SIG-M5 (cell line): Measurements from ENCODE around the gene LPP.
"Not testable (repeated sequence)": the region's sequence is repeated elsewhere in the genome, so short reads cannot be mapped to it uniquely, and the experiment has no call there.

Source experiments
- DNase-seq: peaks from one replicate; lab custom pipeline; 2025; lab: John Stamatoyannopoulos, UW

The LPP gene, protein sequence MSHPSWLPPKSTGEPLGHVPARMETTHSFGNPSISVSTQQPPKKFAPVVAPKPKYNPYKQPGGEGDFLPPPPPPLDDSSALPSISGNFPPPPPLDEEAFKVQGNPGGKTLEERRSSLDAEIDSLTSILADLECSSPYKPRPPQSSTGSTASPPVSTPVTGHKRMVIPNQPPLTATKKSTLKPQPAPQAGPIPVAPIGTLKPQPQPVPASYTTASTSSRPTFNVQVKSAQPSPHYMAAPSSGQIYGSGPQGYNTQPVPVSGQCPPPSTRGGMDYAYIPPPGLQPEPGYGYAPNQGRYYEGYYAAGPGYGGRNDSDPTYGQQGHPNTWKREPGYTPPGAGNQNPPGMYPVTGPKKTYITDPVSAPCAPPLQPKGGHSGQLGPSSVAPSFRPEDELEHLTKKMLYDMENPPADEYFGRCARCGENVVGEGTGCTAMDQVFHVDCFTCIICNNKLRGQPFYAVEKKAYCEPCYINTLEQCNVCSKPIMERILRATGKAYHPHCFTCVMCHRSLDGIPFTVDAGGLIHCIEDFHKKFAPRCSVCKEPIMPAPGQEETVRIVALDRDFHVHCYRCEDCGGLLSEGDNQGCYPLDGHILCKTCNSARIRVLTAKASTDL

DNA sequence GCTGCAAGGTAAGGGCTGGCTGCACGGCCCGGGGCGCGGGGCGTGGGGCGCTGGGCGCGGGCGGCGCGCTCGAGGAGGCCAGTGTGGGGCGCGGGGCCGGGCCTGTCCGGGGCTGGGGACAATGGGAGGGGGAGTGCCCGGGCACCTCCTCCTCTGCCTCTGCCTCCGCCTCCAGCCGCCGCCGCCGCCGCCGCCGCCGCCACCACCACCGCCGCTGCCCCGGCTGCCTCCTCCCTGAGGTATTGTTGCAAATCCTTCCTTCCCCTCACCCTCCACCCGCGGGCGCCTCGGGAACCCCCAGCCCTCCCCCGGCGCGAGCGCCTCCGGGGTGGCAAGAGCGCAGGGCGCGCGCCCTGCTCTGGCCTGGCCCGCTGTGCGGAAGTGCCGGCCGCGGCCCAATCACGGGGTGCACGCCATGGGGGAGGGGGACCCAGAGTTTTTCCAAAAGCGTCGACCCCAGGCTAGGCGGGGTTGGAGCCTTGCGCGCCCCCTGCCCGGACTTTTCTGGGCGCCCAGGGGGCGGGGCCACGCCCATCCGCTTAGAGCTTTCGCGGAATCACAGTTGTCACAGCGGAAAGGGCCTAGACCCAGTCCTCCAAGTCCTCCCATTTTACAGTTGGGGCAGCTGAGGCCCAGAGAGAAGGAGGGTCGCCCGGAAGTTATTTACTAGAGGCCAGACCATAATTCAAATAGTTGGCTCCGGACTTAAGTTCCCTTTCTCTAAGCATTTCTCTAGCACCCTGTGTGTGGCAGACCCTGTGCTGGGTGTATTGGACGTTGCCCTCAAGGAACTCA, at the start of gene LPP:
LPP (plus strand) TSS at position 144 of the 795 bp plus-strand sequence. CDS start 251,964 bp downstream, outside the sequence.
- no peak for DNase-seq

DNA sequence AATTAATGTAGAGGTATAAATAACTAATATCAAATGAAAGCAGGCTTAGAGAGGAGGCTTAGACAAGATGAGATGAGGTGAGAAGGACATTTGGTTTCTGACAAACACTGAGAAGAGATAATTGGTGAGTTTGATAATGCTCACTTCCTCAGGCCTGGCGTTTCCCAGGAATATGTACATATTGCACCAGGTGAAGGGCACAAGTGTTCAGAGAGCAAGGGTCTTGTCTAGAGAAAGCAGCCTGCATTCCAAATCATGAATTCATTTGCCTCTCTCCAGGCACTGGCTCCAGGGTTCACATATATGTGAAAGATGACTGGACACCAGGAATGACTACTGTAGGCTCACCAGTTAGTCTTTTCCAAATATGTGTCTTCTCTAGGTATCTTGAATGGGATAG, 48.0 kb upstream of the LPP start:
- no peak for DNase-seq

DNA sequence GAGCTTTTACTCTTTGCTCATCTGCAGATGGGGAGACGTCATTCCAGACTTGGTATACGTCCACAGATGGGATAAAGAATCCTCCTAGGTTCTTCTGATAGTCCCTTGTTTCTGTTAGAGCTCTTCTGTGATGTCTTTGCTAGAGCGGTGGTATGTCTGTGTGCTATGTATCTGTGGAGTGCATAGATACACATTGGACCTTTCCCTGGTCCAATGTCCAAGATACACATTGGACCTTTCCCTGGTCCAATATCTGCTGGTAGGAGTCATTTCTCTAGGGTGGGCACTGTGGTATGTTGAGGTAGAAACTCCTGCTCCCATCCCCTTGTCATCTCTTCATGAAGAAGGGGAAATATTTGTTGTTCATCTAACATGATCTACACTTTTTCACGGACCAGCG, 47.5 kb upstream of the LPP start:
- no peak for DNase-seq

DNA sequence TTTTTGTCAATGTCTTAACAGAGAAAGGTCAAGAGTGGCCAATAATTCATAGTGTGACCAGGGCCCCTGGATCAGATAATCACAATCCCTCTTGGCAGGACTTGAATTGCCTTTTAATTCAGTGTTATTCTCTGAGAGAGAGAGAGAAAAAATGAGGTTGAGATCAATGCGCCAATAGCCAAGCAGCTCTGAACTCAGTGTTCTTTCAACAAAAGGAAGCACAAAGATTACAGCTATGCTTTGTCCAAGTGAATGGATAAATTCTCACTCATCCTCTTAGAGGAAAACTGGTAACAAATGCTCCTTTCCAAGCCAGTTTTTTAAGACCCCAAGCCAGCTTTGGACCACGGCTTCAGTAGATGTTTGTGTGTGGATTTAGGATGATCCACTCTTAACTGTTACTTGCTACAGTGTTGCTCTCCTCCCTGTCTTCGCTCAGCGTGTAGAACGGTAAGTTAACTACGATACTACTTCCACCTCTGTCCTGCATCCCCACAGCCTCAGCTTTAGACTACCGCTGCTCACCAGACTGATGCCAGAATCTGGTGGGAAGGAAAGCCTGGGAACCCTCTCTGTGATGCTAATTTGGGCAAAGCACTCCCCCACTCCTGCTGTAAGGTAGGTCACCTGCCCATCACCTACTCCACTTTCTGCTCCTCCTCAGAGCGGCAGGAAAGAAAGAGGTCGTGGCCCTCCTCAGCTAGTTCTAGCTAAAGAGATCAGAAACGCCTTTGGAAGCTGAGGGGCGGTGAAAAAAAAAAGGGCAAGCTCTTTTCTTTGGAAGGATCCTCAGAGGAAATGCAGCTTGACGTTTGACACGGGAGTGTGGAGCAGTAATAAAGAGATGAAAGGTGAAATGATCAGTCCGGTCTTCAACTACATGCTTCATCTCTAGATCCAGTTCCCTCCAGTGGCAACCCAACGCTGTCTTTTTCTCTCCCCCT, 46.8 kb upstream of the LPP start:
- DNase-seq: no peak

DNA sequence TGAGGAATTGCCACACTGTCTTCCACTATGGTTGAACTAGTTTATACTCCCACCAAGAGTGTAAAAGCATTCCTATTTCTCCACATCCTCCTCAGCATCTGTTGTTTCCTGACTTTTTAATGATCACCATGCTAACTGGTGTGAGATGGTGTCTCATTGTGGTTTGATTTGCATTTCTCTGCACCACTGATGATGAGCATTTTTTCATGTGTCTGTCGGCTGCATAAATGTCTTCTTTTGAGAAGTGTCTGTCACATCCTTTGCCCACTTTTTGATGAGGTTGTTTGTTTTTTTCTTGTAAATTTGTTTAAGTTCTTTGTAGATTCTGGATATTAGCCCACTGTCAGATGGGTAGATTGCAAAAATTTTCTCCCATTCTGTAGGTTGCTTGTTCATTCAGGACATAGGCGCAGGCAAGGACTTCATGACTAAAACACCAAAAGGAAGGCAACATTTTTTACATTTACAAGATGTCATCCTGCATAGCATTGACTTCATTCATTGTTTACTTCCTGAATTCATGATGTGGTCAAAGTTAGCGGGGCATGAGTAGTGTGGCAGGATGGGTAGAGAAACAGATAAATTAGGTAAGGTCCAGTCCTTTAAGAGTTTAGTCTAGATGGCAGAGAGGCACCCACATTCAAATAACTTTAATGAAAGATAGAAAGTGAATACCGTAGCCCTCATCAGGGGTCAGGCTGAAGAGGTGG, 45.1 kb upstream of the LPP start:
- no peak for DNase-seq

DNA sequence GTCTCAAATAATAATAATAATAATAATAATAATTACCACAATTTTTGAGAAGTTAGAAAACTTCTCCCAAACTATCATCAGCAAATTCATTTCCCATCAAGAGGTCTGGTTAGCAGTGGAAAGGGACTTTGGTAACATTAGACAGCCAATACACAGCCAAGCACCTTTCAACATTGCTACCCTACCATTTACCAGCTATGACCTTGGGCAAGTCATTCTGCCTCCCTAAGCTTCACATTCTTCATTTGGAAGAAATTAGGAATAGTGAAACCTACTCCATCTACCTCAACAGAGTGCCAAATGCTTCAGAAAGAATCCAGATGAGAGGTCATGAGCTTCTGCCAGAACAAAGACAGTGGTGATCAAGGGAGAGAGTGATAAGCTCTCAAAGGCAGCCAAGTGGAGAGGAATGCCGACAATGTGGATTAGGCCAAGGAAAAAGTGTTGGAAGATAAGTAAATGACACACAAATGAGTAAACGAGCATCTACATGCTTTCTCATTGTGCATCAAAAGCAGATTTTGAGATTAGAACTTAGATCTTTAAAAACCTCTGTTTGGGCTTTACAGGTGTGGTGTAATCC, 42.9 kb upstream of the LPP start:
- no peak for DNase-seq

DNA sequence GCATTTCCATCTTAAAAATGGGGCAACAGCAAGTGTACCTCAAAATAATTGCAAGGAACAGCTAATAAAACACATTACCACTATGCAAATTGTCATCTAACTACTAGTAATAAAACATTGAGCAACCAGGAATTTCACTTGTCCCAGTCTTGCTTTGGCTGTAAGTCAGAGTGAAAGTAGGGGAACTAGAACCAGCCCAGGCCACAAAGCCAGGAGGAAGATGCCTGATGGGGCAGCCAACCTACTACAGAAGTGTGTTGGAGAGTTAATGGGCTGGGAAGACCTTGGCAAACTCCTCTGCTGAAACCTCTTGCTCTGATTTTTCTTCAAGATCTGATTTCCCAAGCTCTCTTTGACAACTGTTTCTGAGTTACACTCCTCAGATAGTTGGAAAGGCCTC, 40.2 kb upstream of the LPP start:
- no peak for DNase-seq

DNA sequence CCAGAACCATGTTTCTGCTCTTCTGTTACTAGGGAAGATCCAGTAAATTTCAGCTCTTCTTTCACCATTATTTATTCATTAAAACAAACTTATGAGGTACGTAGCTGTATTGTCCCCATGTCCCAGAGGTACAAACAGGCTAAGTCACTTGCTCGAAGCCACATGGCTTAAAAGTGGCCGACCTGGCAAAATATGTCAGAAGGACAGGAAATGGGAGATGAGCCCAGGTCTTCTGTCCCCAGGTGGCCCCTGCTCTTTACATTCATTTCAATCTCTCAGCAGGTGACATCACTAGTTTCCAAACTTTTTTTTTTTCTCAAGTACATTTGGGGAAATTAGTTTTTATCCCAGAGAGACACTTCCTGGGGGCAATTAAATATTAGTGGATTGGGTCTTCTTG, 34.1 kb upstream of the LPP start:
- no peak for DNase-seq

DNA sequence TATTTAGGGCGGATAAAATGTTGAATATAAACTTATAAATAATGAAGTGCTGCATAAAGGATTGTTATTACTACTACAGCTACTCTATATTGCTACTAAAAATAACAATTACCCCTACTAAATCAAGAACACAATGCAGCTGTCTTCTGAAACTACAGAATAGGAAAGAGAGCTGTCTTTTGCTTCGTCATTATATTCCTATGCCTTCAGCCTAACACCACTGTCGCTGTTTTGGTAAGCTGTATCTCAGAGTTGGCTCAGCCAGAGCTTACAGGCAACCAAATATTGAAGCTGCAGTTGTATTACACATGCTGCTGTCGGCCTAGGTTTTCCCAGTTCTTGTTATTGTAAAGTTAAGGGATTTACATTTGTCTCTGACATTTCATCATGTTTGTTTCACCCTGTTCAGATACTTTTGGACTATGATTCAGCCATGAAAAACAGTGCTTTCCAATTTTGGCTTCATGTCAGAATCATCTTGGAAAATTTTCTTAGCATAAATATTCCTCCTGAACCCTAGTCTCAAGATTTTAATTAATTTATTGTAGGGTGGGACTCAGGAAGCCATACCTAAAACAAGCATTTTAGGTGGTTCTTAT, 31.3 kb upstream of the LPP start:
- DNase-seq: no peak

DNA sequence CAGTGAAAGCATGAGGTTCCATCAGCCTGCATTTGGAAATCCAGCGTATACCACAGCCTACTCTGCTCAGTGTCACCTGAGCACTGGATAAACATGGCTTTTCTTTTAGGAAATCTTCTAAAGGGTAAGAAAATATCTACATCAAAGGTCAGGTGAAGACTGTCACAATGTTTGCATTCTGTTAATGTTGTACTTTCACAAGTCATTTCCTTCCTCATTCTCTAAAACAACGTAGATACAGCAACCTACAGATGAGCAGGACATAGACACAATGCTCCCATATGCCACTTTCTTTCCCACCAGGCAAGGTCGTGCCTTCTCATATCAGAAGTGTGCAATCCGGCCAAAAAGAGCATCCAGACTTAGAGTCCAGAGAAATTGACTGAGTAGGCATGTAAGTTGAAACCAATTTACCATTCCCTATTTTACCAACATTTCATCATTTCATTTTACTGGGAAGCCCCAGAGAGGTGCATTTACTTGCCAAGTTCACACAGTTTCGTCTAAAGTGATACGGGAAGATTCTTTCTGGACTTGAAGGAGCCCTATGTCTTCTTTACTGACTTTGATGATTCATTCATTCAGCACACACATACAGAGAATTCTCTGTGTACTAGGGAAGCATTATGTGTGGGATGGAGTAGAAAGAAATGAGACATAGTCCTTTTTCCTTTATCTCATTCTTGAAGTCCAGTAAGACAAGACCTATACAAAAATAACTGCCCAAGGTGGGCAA, 30.6 kb upstream of the LPP start:
- DNase-seq: no peak

DNA sequence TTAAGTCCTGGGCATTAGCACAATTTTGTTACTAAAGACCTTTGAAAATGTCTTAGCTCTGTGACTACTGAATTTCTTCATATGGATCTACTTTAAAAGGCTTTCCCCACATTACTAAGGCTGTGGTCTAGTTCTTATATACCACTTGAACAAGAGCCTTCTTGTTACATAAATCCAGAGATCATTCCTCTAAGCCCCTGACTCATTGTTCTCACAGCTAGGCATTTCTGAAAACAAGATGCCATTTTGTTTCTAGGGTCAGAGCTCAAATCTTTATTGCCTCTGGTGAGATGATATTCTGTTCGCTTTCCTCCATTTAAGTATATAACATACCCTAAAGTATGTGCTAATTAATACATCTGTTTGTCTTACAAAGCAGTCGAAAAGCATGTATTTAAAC, 29.8 kb upstream of the LPP start:
- no peak for DNase-seq

DNA sequence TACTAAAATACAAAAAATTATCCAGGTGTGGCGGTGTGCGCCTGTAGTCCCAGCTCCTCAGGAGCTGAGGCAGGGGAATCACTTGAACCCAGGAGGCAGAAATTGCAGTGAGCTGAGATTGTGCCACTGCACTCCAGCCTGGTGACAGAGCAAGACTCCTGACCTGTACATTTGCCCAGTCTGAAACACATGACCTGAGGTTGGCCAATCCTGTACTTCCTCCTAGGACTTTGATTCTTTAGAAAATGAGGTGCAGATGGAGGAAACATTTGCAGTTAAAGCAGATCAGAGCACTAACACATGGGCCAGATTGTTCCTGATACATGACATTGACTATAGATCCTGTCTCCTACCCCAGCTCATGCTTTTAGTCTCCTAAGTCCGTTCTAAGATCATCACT, 28.9 kb upstream of the LPP start:
- DNase-seq: no peak

DNA sequence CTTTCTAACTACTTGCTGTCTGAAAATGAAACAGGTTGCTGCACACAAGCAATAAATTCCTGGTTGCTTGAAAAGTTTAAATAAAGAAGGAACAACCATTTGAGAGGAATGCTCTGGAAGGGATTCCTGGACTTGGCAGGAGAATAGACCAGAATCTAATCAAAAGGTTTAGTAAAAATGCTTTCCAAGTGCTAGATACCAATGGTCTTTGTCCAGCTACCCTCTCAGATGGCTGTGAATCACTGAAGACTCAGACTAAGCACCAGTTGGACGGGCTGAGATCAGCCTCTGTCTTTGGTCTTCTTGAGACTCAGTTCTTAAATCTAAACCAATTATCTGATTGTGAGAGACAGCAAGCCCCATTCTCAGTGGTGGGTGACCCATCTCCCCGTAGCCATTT, 27.7 kb upstream of the LPP start:
- DNase-seq: no peak

DNA sequence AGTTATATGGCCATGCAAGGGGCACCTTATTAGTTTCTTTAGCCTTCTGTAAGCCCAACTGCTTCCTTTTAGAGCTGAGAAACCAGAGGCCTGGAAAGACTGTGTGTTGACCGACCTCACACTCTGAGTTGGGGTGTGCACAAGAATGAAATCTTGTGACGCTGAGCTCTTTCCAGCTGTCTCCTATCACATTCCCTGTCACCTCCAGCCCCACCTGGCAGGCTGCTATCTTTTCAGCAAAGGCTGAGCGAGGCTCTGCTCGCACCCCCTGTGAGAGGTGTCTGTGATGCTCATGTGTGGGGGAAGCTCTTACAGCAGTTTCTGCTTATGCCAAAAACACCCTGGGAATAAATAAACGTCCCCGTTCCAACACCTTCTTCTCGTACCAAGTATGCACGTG, 27.0 kb upstream of the LPP start:
- no peak for DNase-seq

DNA sequence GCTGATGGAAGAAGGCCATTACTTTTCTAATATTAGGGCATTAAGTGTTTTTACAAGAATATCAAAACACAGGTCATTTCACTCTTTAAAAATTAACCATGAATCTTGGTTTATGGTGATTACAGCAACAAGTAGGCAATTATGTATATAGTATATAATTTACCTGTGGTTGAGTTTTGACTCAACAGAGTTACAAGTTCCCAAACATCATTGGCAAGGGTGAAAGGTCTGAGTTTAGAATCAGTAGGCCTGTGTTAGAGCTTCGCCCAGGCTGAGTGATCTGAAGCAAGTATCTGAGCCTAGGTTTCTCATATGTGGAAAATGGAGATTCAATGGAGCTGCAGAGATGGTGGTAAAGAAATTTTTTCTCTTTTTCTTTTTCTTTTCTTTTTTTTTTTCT, 25.1 kb upstream of the LPP start:
- DNase-seq: no peak

DNA sequence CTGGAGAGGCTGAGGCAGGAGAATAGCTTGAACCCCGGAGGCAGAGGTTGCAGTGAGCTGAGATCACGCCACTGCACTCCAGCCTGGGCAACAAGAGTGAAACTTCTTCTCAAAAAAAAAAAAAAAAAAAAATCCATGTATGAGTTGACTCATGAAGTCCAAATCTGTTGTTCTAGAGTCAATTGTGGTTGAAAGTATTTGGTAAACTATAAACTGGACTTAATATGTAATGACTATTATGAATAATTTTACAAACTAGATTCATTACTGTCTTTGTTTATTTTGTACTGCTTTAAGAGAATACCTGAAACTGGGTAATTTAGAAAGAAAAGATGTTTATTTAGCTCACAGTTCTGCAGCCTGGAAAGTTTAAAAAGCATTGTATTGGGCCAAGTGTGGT, 22.9 kb upstream of the LPP start:
- DNase-seq: not testable (repeated sequence)

DNA sequence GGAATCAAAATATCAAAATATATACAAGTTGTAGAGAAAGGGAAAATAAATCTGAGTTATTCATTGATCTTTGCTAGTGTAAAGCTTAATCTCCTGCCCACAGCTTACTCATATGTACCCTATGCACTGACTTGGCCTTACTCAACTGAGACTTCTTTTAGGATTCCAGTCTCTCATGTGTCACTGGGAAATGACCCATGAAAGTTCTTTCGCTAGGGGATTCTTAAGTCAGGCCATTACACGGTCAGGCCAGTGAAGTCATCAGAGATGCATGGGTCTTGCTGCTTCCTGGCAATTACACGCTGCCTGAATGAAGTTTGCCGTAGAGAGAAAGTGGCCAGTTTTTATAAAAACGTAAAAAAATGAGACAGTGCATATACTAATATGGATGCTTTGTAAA, 20.7 kb upstream of the LPP start:
- no peak for DNase-seq

DNA sequence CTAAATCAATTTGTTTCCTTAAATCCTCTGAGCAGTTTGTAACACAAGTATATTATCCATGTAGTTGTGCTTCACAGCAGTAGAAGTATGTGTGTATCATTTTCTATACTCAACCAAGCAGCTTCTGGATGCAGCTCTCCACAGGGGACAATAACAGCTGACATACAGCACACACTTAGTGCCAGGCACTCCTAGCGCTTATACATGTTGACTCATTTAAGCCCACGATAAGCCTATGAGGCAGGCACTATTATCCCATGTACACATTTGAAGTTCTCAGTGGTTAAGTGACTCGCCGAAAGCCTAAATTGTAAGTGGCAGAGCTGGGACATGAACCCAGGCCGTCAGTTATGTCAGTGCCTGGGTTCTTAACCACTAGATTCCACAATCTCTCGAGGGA, 20.3 kb upstream of the LPP start:
- DNase-seq: no peak

DNA sequence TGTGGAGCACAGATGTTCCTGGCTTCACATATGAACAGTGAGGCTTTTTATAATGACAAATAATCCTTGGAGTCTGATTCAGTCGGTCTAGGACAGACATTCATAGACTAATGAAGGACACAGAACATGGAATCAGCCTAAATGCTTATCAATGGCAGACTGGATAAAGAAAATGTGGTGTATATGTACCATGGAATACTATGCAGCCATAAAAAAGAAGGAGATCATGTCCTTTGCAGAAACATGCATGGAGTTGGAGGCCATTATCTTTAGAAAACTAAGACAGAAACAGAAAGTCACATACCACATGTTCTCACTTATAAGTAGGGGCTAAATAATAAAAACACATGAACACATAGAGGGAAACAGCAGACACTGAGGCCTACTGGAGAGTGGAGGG, 19.9 kb upstream of the LPP start:
- no peak for DNase-seq

DNA sequence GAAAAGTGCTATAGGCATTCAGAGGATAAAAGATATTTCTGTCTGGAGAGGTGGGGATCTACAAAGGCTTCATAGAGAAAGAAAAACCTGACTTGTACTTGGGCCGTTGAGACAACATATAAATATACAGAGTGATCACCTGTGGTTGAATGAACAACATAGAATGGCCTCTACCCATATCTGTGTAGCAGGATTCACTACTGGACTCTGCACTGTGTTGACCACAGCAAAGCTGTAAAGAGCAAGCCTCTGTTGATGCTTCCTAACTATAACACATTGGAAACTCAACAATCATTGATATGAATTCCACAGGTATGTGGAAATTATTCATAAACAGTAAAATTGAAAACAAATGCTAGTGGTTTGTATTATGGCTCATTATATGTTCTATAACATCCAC, 19.1 kb upstream of the LPP start:
- DNase-seq: no peak
